IPS DF 4.7 (cell line): ENCODE measurements around the gene MRAS.
"Not testable (repeated sequence)": the region's sequence is repeated elsewhere in the genome, so short reads cannot be mapped to it uniquely, and the experiment has no call there.

Experiments
- DNase-seq: peaks from one replicate; pipeline ENCODE4 v3.0.0-alpha.2; 2013; ENCODE audit warnings: low spot score; ENCODE audit errors: extremely low read depth

The MRAS gene

GRCh38 chr3:138367326-138367850, 19.0 kb downstream of the MRAS start:
- DNase-seq = no peak

- DNase-seq = no peak
These were observed 19.5 kb downstream of the MRAS start for GRCh38 chr3:138367911-138368310.

GRCh38 chr3:138369151-138369900, 20.9 kb downstream of the MRAS start:
- no peak for DNase-seq

- no peak for DNase-seq
These were observed 21.9 kb downstream of the MRAS start for GRCh38 chr3:138370321-138370720.

- DNase-seq = no peak
These were observed 22.9 kb downstream of the MRAS start for GRCh38 chr3:138371070-138371965.

GRCh38 chr3:138373087-138373735, 24.8 kb downstream of the MRAS start:
- no peak for DNase-seq

- no peak for DNase-seq
These were observed 25.3 kb downstream of the MRAS start for GRCh38 chr3:138373736-138374094.

GRCh38 chr3:138374573-138375134, 26.3 kb downstream of the MRAS start:
- no peak for DNase-seq

GRCh38 chr3:138375447-138375846, 27.1 kb downstream of the MRAS start:
- no peak for DNase-seq

GRCh38 chr3:138376663-138377062, 28.3 kb downstream of the MRAS start:
- DNase-seq = no peak

- not testable (repeated sequence) for DNase-seq
These were observed 28.8 kb downstream of the MRAS start for GRCh38 chr3:138377212-138377611.

GRCh38 chr3:138377804-138378203, 29.4 kb downstream of the MRAS start:
- no peak for DNase-seq

- DNase-seq = no peak
These were observed 30.0 kb downstream of the MRAS start for GRCh38 chr3:138378331-138378730.

GRCh38 chr3:138378990-138379389, 30.6 kb downstream of the MRAS start:
- no peak for DNase-seq

GRCh38 chr3:138381413-138381901, 33.1 kb downstream of the MRAS start:
- no peak for DNase-seq

GRCh38 chr3:138381950-138382715, 33.8 kb downstream of the MRAS start:
- no peak for DNase-seq

- no peak for DNase-seq
These were observed 35.5 kb downstream of the MRAS start for GRCh38 chr3:138383715-138384465.

GRCh38 chr3:138384531-138384930, 36.2 kb downstream of the MRAS start:
- no peak for DNase-seq

GRCh38 chr3:138384976-138385375, 36.6 kb downstream of the MRAS start:
- no peak for DNase-seq

- DNase-seq = no peak
These were observed 40.8 kb downstream of the MRAS start for GRCh38 chr3:138389144-138389601.
